NOMO-1 treated with DMSO at 0.1 percent for 48 hours (cell line): ENCODE data around the gene SDS.

ENCODE experiments used
- DNase-seq: peaks from one replicate; lab custom pipeline; 2025; ENCODE audit not compliant: unreplicated experiment; lab: John Stamatoyannopoulos, UW

SDS gene

GRCh38 chr12:113351089-113351488 lies 52.6 kb downstream of the SDS start:
- DNase-seq: no peak

GRCh38 chr12:113348849-113349536 lies 54.7 kb downstream of the SDS start:
- DNase-seq: no peak

DNA sequence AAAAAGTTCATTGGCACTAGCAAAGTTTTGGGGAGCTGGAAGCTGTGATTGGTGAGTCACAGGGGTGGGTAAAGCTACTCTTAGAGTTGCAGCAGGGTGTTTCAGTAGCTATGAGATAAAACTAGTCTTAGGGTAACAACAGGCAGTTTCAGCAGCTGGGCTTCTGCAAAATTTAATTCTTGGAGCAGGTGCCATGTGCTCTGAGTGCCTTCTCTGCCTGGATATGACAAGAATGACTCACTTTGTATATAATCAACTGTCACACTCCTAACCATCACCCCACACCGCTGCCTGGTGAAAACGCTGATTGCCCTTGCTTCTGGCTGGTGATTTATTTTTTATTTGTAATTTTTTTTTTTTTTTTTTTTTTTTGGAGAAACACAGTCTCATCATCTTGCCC lies 55.8 kb downstream of the SDS start:
- no peak for DNase-seq

DNA sequence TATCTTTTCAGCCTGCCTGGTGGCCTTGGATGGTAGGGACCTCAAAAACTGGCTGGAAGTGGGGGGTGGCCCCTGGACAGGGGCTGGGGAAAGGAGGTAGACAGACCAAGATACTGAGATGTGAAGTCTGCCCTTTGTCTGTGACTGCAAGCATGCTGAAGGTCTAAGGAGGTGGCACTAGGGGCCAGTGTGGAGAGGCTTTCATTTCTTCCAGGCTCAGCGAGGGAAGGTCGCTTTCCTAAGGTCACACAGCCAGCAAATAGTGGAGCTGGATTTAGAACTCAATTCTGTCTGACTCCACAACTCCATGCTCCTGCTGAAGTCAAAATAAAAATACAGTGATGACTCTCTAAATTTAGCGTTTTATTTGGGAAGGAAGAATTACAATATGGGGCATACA lies 56.6 kb downstream of the SDS start:
- DNase-seq: no peak

DNA sequence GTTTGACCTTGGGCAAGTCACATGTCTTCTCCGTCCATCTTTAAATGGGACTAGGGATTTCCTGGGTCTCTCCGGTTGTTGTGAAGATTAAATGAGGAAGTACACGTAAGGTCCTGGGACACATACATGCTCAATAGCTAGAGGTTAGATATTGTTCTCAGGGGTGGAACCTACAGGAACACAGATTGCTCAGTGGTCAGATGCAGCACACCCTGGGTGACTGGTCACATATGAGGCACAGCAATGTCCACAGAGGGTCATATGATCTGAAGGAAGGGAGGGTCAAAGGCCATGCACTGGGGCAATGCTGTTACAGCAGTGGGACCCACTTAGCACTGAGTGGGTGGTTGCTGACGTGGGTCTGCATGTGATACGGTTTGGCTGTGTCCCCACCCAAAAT lies 57.3 kb downstream of the SDS start:
- no peak for DNase-seq

GRCh38 chr12:113345318-113345717 lies 58.4 kb downstream of the SDS start:
- DNase-seq: no peak
